Smooth muscle cell (in vitro differentiated cells): Measurements from ENCODE around the gene CDK5. TPM values are rescaled to one million over a fixed set of nuclear protein-coding genes. Genes with fewer than 3 reads are reported as not detected.
A peak's percentile ranks its signal among the peaks of the same experiment; 100 is the strongest.

Experiments used
- DNase-seq: peaks from one replicate; lab custom pipeline; 2025; ENCODE audit not compliant: unreplicated experiment; lab: John Stamatoyannopoulos, UW
- H2AFZ ChIP-seq: fragments of 200-600 bp; sonication (generic); 2 replicates; pipeline ENCODE4 v1.6.0; 2016; ENCODE audit warnings: antibody characterized with exemption, low read depth, mild to moderate bottlenecking
- H3F3A ChIP-seq: fragments of 200-600 bp; sonication (generic); 2 replicates; pipeline ENCODE4 v1.6.0; 2017; ENCODE audit warnings: antibody characterized with exemption, low read depth
- H3K27ac ChIP-seq: fragments of 200-600 bp; sonication (generic); 2 replicates; pipeline ENCODE4 v1.5.1; 2016; ENCODE audit warnings: low read depth, mild to moderate bottlenecking
- H3K27me3 ChIP-seq: fragments of 200-600 bp; sonication (generic); 2 replicates; pipeline ENCODE4 v1.6.1; 2016; ENCODE audit warnings: low read depth, mild to moderate bottlenecking
- H3K36me3 ChIP-seq: fragments of 200-600 bp; sonication (generic); 2 replicates; pipeline ENCODE4 v1.5.1; 2016; ENCODE audit warnings: low read depth
- H3K4me1 ChIP-seq: fragments of 200-600 bp; sonication (generic); 2 replicates; pipeline ENCODE4 v1.5.1; 2016; ENCODE audit warnings: low read depth
- H3K4me2 ChIP-seq: fragments of 200-600 bp; sonication (generic); 2 replicates; pipeline ENCODE4 v1.6.0; 2016; ENCODE audit warnings: mild to moderate bottlenecking
- H3K4me3 ChIP-seq: fragments of 200-600 bp; sonication (generic); 2 replicates; pipeline ENCODE4 v1.5.1; 2016; ENCODE audit warnings: mild to moderate bottlenecking
- H3K79me2 ChIP-seq: fragments of 200-600 bp; sonication (generic); 2 replicates; pipeline ENCODE4 v1.6.0; 2016; ENCODE audit warnings: low read depth, mild to moderate bottlenecking
- H3K9ac ChIP-seq: fragments of 200-600 bp; sonication (generic); 2 replicates; pipeline ENCODE4 v1.6.0; 2016; ENCODE audit warnings: low read depth
- H3K9me3 ChIP-seq: fragments of 200-600 bp; sonication (generic); replicated peaks from 2 replicates; pipeline ENCODE4 v1.5.1; 2016; ENCODE audit warnings: low read depth
- H4K20me1 ChIP-seq: fragments of 200-600 bp; sonication (generic); 2 replicates; pipeline ENCODE4 v1.6.0; 2016; ENCODE audit warnings: low read depth
- CTCF ChIP-seq: fragments of 200-600 bp; sonication (generic); IDR thresholded peaks from 2 replicates; pipeline ENCODE4 v1.5.1; 2017; ENCODE audit warnings: borderline replicate concordance, mild to moderate bottlenecking, antibody characterized with exemption; ENCODE audit not compliant: insufficient read depth, poor library complexity, severe bottlenecking
- WGBS: methylation state at CpG from one replicate; pipeline ENCODE4 v1.1.7; 2016; ENCODE audit warnings: low lambda C conversion rate; 5-methylcytosine and 5-hydroxymethylcytosine counted together
- polyA plus RNA-seq: library from polyadenylated mRNA; unstranded; fragments of >200 nt; fragmentation: Nextera tagmentation; extraction: Ambion mirVana; gene quantifications from 2 replicates; pipeline ENCODE4 v1.2.1, GENCODE V29; 2016
- total RNA-seq: library from RNA; depleted of rRNA; stranded (reverse); fragments of >200 nt; gene quantifications from 2 replicates; pipeline ENCODE4 v1.2.3, GENCODE V29; 2014

The CDK5 gene
- total and polyA plus RNA-seq, 2 experiments from 2014 or later, result 22.1 to 36.4 TPM

GRCh38 chr7:151017370-151017952, 40.2 kb downstream of the CDK5 start:
- Histone ChIP-seq H3K9me3 (no peaks in the 10 kb centered on the region), H3K27me3 (no peaks in the 10 kb centered on the region), H3K4me2 (peak overlapping the region; percentile 87), H3K4me1 (peaks cover 19% of the 10 kb centered on the region), H2AFZ (peak overlapping the region; percentile 73), H3K27ac (no peak overlapping the region), H3K4me3 (peak overlapping the region; percentile 45), H3F3A (no peaks in the 10 kb centered on the region), H4K20me1 (no peaks in the 10 kb centered on the region), H3K9ac (no peak overlapping the region), H3K79me2 (no peaks in the 10 kb centered on the region), H3K36me3 (no peaks in the 10 kb centered on the region)
- no peak for TF ChIP-seq CTCF
- DNase-seq, result no peak
- 83% methylated on average over 13 of the region's 13 CpGs for WGBS

- H3K9me3 ChIP-seq, result no peaks in the 10 kb centered on the region
- no peak overlapping the region for H3K9ac ChIP-seq
- H3K79me2 ChIP-seq, result no peaks in the 10 kb centered on the region
- H3F3A ChIP-seq, result no peaks in the 10 kb centered on the region
- H3K27me3 ChIP-seq, result no peaks in the 10 kb centered on the region
- no peaks in the 10 kb centered on the region for H3K36me3 ChIP-seq
- H4K20me1 ChIP-seq, result no peaks in the 10 kb centered on the region
- H3K4me1 ChIP-seq, result peaks cover 19% of the 10 kb centered on the region
- 90% methylated on average over 15 of the region's 15 CpGs for WGBS
- H3K27ac ChIP-seq, result no peak overlapping the region
- TF ChIP-seq CTCF, result no peak
- H3K4me3 ChIP-seq, result no peak overlapping the region
- H2AFZ ChIP-seq, result no peak overlapping the region
- no peak for DNase-seq
- H3K4me2 ChIP-seq, result no peak overlapping the region
Measured at GRCh38 chr7:151016942-151017341, 40.8 kb downstream of the CDK5 start.

- DNase-seq, result no peak
- H3K36me3 ChIP-seq, result no peaks in the 10 kb centered on the region
- no peak overlapping the region for H3K4me2 ChIP-seq
- no peaks in the 10 kb centered on the region for H3K27me3 ChIP-seq
- no peaks in the 10 kb centered on the region for H3K9me3 ChIP-seq
- no peak for TF ChIP-seq CTCF
- H3K4me1 ChIP-seq, result peaks cover 19% of the 10 kb centered on the region
- H2AFZ ChIP-seq, result no peak overlapping the region
- H4K20me1 ChIP-seq, result no peaks in the 10 kb centered on the region
- 94% methylated on average over 6 of the region's 8 CpGs for WGBS
- H3K27ac ChIP-seq, result no peak overlapping the region
- no peaks in the 10 kb centered on the region for H3K79me2 ChIP-seq
- no peaks in the 10 kb centered on the region for H3F3A ChIP-seq
- no peak overlapping the region for H3K4me3 ChIP-seq
- no peak overlapping the region for H3K9ac ChIP-seq
Measured at GRCh38 chr7:151016505-151016904, 41.2 kb downstream of the CDK5 start.

GRCh38 chr7:151015967-151016366, 41.7 kb downstream of the CDK5 start:
- no peak for TF ChIP-seq CTCF
- Histone ChIP-seq H3K27ac (no peak overlapping the region), H3K27me3 (no peaks in the 10 kb centered on the region), H3K36me3 (no peaks in the 10 kb centered on the region), H3K9me3 (no peaks in the 10 kb centered on the region), H3F3A (peaks cover under 1% of the 10 kb centered on the region), H3K79me2 (no peaks in the 10 kb centered on the region), H2AFZ (no peak overlapping the region), H4K20me1 (no peaks in the 10 kb centered on the region), H3K4me2 (no peak overlapping the region), H3K9ac (no peak overlapping the region), H3K4me3 (no peak overlapping the region), H3K4me1 (peaks cover 21% of the 10 kb centered on the region)
- DNase-seq, result no peak
- WGBS, result 88% methylated on average over 5 of the region's 5 CpGs
